Measurements from ENCODE around the gene RING1. TPM values are rescaled to one million over a fixed set of nuclear protein-coding genes. Genes with fewer than 3 reads are reported as not detected.

Gene RING1
- total RNA-seq, 1 donor from 2014 or later = 44.5 TPM

DNA sequence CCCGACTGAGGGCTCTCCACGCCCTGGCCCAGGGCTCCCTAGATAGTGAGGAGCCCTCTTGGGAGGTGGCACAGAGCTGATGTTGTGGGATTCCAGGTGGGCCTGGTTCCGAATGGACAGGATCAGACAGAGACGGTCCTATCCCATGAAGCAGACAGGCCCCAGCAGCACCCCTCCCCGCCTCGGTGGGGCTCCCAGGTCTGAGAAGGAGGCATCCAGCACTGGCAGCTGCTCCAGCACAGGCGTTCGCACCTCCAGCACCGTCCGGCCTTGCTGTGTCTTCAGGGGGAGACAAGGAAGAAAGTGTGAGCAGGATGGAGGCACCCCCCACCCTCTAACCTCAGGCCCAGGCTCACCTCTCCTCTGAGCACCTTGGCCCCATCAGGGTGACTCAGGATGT, 44.8 kb upstream of the RING1 start:
- peaks cover 16% of the 10 kb centered on the region for H3K4me1 Mint-ChIP-seq (ENCODE audit: low read depth)
- no peak for DNase-seq (ENCODE audit: low spot score)
- H3K4me3 Mint-ChIP-seq (ENCODE audit: unreplicated experiment) = no peak overlapping the region
- peaks cover 2% of the 10 kb centered on the region for H3K27me3 Mint-ChIP-seq (ENCODE audit: low read depth)
- H3K27ac Mint-ChIP-seq (ENCODE audit: unreplicated experiment) = no peak overlapping the region
- H3K9me3 Mint-ChIP-seq (ENCODE audit: low read depth) = no peaks in the 10 kb centered on the region
- no peak for TF ChIP-seq CTCF (IDR thresholded peaks at IDR 0.05)
- H3K36me3 Mint-ChIP-seq (ENCODE audit: low read depth) = no peaks in the 10 kb centered on the region

DNA sequence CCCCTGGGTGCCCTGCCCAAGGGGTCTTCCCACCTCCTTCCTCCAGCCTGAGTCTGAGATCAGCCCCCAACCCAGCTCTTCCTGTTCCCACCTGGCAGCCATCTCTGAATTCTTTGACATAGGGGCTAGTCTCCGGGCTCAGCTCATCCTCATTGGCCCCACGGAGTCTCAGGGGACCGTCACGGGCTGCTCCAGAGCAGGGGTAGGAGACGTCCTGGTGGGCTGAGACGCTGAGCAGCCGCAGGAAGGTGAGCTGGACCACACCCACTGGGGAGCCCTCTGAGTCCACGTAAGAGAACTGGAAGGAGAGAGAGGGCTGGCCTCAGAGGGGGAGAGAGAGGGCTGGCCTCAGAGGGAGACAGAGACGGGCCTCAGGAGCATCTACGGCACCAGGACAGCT, 44.1 kb upstream of the RING1 start:
- TF ChIP-seq CTCF (IDR thresholded peaks at IDR 0.05) = no peak
- DNase-seq (ENCODE audit: low spot score) = no peak
- H3K27me3 Mint-ChIP-seq (ENCODE audit: low read depth) = peaks cover 2% of the 10 kb centered on the region
- H3K27ac Mint-ChIP-seq (ENCODE audit: unreplicated experiment) = no peak overlapping the region
- no peaks in the 10 kb centered on the region for H3K9me3 Mint-ChIP-seq (ENCODE audit: low read depth)
- no peaks in the 10 kb centered on the region for H3K36me3 Mint-ChIP-seq (ENCODE audit: low read depth)
- peaks cover 16% of the 10 kb centered on the region for H3K4me1 Mint-ChIP-seq (ENCODE audit: low read depth)
- no peak overlapping the region for H3K4me3 Mint-ChIP-seq (ENCODE audit: unreplicated experiment)

GRCh38 chr6:33164665-33165373, 43.5 kb upstream of the RING1 start:
- no peak overlapping the region for H3K4me3 Mint-ChIP-seq (ENCODE audit: unreplicated experiment)
- no peaks in the 10 kb centered on the region for H3K9me3 Mint-ChIP-seq (ENCODE audit: low read depth)
- no peak for DNase-seq (ENCODE audit: low spot score)
- H3K4me1 Mint-ChIP-seq (ENCODE audit: low read depth) = peaks cover 16% of the 10 kb centered on the region
- no peak overlapping the region for H3K27ac Mint-ChIP-seq (ENCODE audit: unreplicated experiment)
- H3K27me3 Mint-ChIP-seq (ENCODE audit: low read depth) = peaks cover 2% of the 10 kb centered on the region
- no peak for TF ChIP-seq CTCF (IDR thresholded peaks at IDR 0.05)
- no peaks in the 10 kb centered on the region for H3K36me3 Mint-ChIP-seq (ENCODE audit: low read depth)

GRCh38 chr6:33165581-33166258, 42.6 kb upstream of the RING1 start:
- Mint-ChIP-seq H3K9me3 (ENCODE audit: low read depth) (no peaks in the 10 kb centered on the region), H3K4me3 (ENCODE audit: unreplicated experiment) (no peak overlapping the region), H3K4me1 (ENCODE audit: low read depth) (peaks cover 16% of the 10 kb centered on the region), H3K27ac (ENCODE audit: unreplicated experiment) (no peak overlapping the region), H3K27me3 (ENCODE audit: low read depth) (peaks cover 2% of the 10 kb centered on the region), H3K36me3 (ENCODE audit: low read depth) (no peaks in the 10 kb centered on the region)
- no peak for DNase-seq (ENCODE audit: low spot score)
- TF ChIP-seq CTCF (IDR thresholded peaks at IDR 0.05) = no peak

GRCh38 chr6:33166363-33166762, 41.9 kb upstream of the RING1 start:
- Mint-ChIP-seq H3K4me3 (ENCODE audit: unreplicated experiment) (no peak overlapping the region), H3K27ac (ENCODE audit: unreplicated experiment) (no peak overlapping the region), H3K36me3 (ENCODE audit: low read depth) (no peaks in the 10 kb centered on the region), H3K4me1 (ENCODE audit: low read depth) (peaks cover 11% of the 10 kb centered on the region), H3K27me3 (ENCODE audit: low read depth) (peaks cover 2% of the 10 kb centered on the region), H3K9me3 (ENCODE audit: low read depth) (no peaks in the 10 kb centered on the region)
- no peak for TF ChIP-seq CTCF (IDR thresholded peaks at IDR 0.05)
- DNase-seq (ENCODE audit: low spot score) = no peak
